OCI-LY3 (cell line): Measurements from ENCODE around the gene ADD3.

Experiments
- H2AFZ ChIP-seq: fragments of 200-600, 300-600 bp; shearing (Covaris generic); 2 replicates; pipeline ENCODE4 v1.6.0; 2014; ENCODE audit warnings: antibody characterized with exemption, low read depth, low read length
- H3K27ac ChIP-seq: fragments of 200-600, 300-600 bp; sonication (generic); 2 replicates; pipeline ENCODE4 v1.5.1; 2014; ENCODE audit warnings: mild to moderate bottlenecking, low read length, moderate library complexity, mixed read lengths
- H3K27me3 ChIP-seq: fragments of 200-600, 300-600 bp; sonication (generic); 2 replicates; pipeline ENCODE4 v1.6.1; 2014; ENCODE audit warnings: low read depth, low read length, mixed read lengths
- H3K36me3 ChIP-seq: fragments of 200-600, 300-600 bp; sonication (generic); replicated peaks from 2 replicates; pipeline ENCODE3; 2014; ENCODE audit warnings: low read depth, low read length, mixed read lengths
- H3K4me1 ChIP-seq: fragments of 300-600, 200-600 bp; sonication (generic); 2 replicates; pipeline ENCODE4 v1.6.1; 2014; ENCODE audit warnings: low read length, mixed read lengths
- H3K4me2 ChIP-seq: fragments of 200-600, 300-600 bp; sonication (generic); 2 replicates; pipeline ENCODE4 v1.6.1; 2014; ENCODE audit warnings: low read length, mixed read lengths
- H3K4me3 ChIP-seq: fragments of 300-600, 200-600 bp; sonication (generic); 2 replicates; pipeline ENCODE4 v1.5.1; 2014; ENCODE audit warnings: antibody characterized with exemption, mild to moderate bottlenecking, low read length, moderate library complexity
- H3K79me2 ChIP-seq: fragments of 300-600, 200-600 bp; shearing (Covaris generic); 2 replicates; pipeline ENCODE4 v1.6.1; 2014; ENCODE audit warnings: mild to moderate bottlenecking, low read length, mixed read lengths
- H3K9ac ChIP-seq: fragments of 300-600, 200-600 bp; shearing (Covaris generic); 2 replicates; pipeline ENCODE4 v1.6.0; 2014; ENCODE audit warnings: mild to moderate bottlenecking, low read length, moderate library complexity
- H3K9me3 ChIP-seq: fragments of 200-600, 300-600 bp; shearing (Covaris generic); 2 replicates; pipeline ENCODE4 v1.6.1; 2014; ENCODE audit warnings: low read length, mixed read lengths; ENCODE audit not compliant: insufficient read depth
- H4K20me1 ChIP-seq: fragments of 200-600, 300-600 bp; sonication (generic); 2 replicates; pipeline ENCODE4 v1.6.1; 2016; ENCODE audit warnings: low read length, mixed read lengths; ENCODE audit not compliant: insufficient read depth
- CTCF ChIP-seq: fragments of 200-600, 300-600 bp; sonication (generic); IDR thresholded peaks from 2 replicates; pipeline ENCODE4 v1.5.1; 2014; ENCODE audit warnings: antibody characterized with exemption, low read length, low read depth
- EZH2phosphoT487 ChIP-seq: fragments of 200-600 bp; shearing (Covaris generic); IDR thresholded peaks from 2 replicates; pipeline ENCODE4 v1.6.1; 2018; ENCODE audit warnings: antibody characterized with exemption, mixed run types, low read depth

The ADD3 gene

DNA sequence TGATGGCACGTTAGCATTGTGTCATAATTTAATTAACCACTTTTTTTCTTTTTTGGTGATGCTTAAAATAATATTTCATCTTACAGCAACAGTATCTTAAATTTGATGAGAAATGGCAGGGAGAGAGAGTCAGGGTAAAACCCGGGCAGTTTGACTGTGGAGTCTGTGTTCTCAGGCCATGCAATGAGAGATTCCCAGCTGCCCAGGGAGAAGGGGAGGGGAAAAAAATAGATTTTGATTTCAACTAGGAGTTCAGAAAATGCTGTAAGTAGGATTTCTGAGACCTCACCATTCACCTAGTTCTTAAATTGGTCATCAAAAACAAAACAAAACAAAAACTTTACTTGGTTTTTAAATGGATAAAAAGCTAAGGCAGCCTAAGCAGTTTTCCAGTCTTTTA, 47.1 kb upstream of the ADD3 start:
- peaks cover 35% of the 10 kb centered on the region for H3K4me1 ChIP-seq
- H3K9ac ChIP-seq, result no peak overlapping the region
- no peak overlapping the region for H3K27ac ChIP-seq
- H3K9me3 ChIP-seq, result no peaks in the 10 kb centered on the region
- no peaks in the 10 kb centered on the region for H4K20me1 ChIP-seq
- H3K27me3 ChIP-seq, result peaks cover 12% of the 10 kb centered on the region; the same call in 1 of the 2 replicates
- no peak overlapping the region for H3K4me3 ChIP-seq
- H3K36me3 ChIP-seq, result no peaks in the 10 kb centered on the region
- H2AFZ ChIP-seq, result no peak overlapping the region
- TF ChIP-seq CTCF (no peak), EZH2phosphoT487 (no peak)
- no peaks in the 10 kb centered on the region for H3K79me2 ChIP-seq
- H3K4me2 ChIP-seq, result no peak overlapping the region

GRCh38 chr10:109961174-109962001, 46.4 kb upstream of the ADD3 start:
- no peaks in the 10 kb centered on the region for H3K79me2 ChIP-seq
- H3K4me3 ChIP-seq, result no peak overlapping the region
- H3K4me1 ChIP-seq, result peaks cover 28% of the 10 kb centered on the region
- H2AFZ ChIP-seq, result no peak overlapping the region
- H3K4me2 ChIP-seq, result no peak overlapping the region
- TF ChIP-seq EZH2phosphoT487, result no peak
- TF ChIP-seq CTCF, result no peak
- no peaks in the 10 kb centered on the region for H3K36me3 ChIP-seq
- H3K9me3 ChIP-seq, result no peaks in the 10 kb centered on the region
- H3K9ac ChIP-seq, result no peak overlapping the region
- no peak overlapping the region for H3K27ac ChIP-seq
- H3K27me3 ChIP-seq, result peaks cover 13% of the 10 kb centered on the region
- H4K20me1 ChIP-seq, result no peaks in the 10 kb centered on the region

DNA sequence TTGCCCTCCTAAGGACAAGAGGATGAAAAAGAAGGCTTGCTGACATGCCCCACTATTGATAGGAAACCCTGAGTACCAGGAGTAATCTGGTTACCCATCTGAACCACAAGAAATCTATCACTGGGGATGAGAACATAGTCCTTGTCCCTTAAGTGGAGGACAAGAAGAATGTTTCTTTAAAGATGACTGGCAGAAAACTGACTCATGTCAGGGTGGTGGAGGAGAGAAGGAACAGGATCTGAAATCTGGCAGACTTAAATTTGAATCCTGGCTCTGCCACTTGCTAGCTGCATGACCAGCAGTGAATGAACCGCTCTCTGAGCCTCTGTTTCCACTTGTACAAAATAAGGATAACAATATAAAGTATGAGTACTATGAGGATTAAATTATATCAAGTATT, 45.5 kb upstream of the ADD3 start:
- Histone ChIP-seq H3K4me1 (peaks cover 20% of the 10 kb centered on the region), H3K9me3 (no peaks in the 10 kb centered on the region), H3K27me3 (peaks cover 19% of the 10 kb centered on the region), H2AFZ (no peak overlapping the region), H3K27ac (no peak overlapping the region), H3K4me3 (no peak overlapping the region), H3K4me2 (no peak overlapping the region), H4K20me1 (no peaks in the 10 kb centered on the region), H3K36me3 (no peaks in the 10 kb centered on the region), H3K79me2 (no peaks in the 10 kb centered on the region), H3K9ac (no peak overlapping the region)
- TF ChIP-seq EZH2phosphoT487, result no peak
- no peak for TF ChIP-seq CTCF

GRCh38 chr10:109963439-109963838, 44.3 kb upstream of the ADD3 start:
- no peak overlapping the region for H3K4me3 ChIP-seq
- peaks cover 18% of the 10 kb centered on the region for H3K27me3 ChIP-seq
- H3K27ac ChIP-seq, result no peak overlapping the region
- no peak for TF ChIP-seq EZH2phosphoT487
- TF ChIP-seq CTCF, result no peak
- no peak overlapping the region for H2AFZ ChIP-seq
- no peaks in the 10 kb centered on the region for H3K36me3 ChIP-seq
- no peaks in the 10 kb centered on the region for H4K20me1 ChIP-seq
- H3K9ac ChIP-seq, result no peak overlapping the region
- peaks cover 8% of the 10 kb centered on the region for H3K4me1 ChIP-seq
- no peaks in the 10 kb centered on the region for H3K9me3 ChIP-seq
- no peak overlapping the region for H3K4me2 ChIP-seq
- no peaks in the 10 kb centered on the region for H3K79me2 ChIP-seq
